OCI-LY1 (cell line): ENCODE measurements around the gene BRIP1.
"Not testable (repeated sequence)": the region's sequence is repeated elsewhere in the genome, so short reads cannot be mapped to it uniquely, and the experiment has no call there.

Experiments
- H2AFZ ChIP-seq: fragments of 200-600 bp; sonication (generic), shearing (Covaris generic); 2 replicates; pipeline ENCODE4 v1.6.0; 2014; ENCODE audit warnings: antibody characterized with exemption, mild to moderate bottlenecking, low read length
- H3F3A ChIP-seq: fragments of 200-600 bp; sonication (generic), shearing (Covaris generic); 2 replicates; pipeline ENCODE4 v1.6.0; 2014; ENCODE audit warnings: mild to moderate bottlenecking, antibody characterized with exemption, low read length, moderate library complexity; ENCODE audit not compliant: insufficient read depth
- H3K27ac ChIP-seq: fragments of 200-600 bp; sonication (generic); 2 replicates; pipeline ENCODE4 v1.5.1; 2014; ENCODE audit warnings: low read length, mixed run types, mild to moderate bottlenecking, low read depth; ENCODE audit not compliant: poor library complexity, severe bottlenecking
- H3K27me3 ChIP-seq: fragments of 200-600 bp; sonication (generic); 2 replicates; pipeline ENCODE4 v1.6.0; 2014; ENCODE audit warnings: antibody characterized with exemption, mild to moderate bottlenecking, low read length, moderate library complexity; ENCODE audit not compliant: insufficient read depth
- H3K36me3 ChIP-seq: fragments of 200-600 bp; sonication (generic); 2 replicates; pipeline ENCODE4 v1.6.1; 2014; ENCODE audit warnings: mild to moderate bottlenecking, antibody characterized with exemption, low read length, moderate library complexity, mixed read lengths; ENCODE audit not compliant: insufficient read depth
- H3K4me1 ChIP-seq: fragments of 200-600 bp; sonication (generic); 2 replicates; pipeline ENCODE4 v1.5.1; 2014; ENCODE audit warnings: mild to moderate bottlenecking, low read length, moderate library complexity; ENCODE audit not compliant: insufficient read depth, severe bottlenecking
- H3K4me2 ChIP-seq: fragments of 200-600 bp; sonication (generic), shearing (Covaris generic); 2 replicates; pipeline ENCODE4 v1.6.1; 2014; ENCODE audit warnings: low read length
- H3K4me3 ChIP-seq: fragments of 200-600 bp; sonication (generic); 2 replicates; pipeline ENCODE4 v1.5.1; 2014; ENCODE audit warnings: low read length, low read depth, mild to moderate bottlenecking, mixed read lengths; ENCODE audit not compliant: poor library complexity, severe bottlenecking
- H3K79me2 ChIP-seq: fragments of 200-600 bp; shearing (Covaris generic); 2 replicates; pipeline ENCODE4 v1.6.1; 2016; ENCODE audit warnings: mixed run types, low read length, mixed read lengths; ENCODE audit not compliant: insufficient read depth
- H3K9ac ChIP-seq: fragments of 200-600 bp; sonication (generic), shearing (Covaris generic); 2 replicates; pipeline ENCODE4 v1.6.1; 2014; ENCODE audit warnings: mild to moderate bottlenecking, low read length, mixed read lengths
- H3K9me2 ChIP-seq: fragments of 200-600 bp; sonication (generic), shearing (Covaris generic); 2 replicates; pipeline ENCODE4 v1.6.1; 2014; ENCODE audit warnings: low read depth, mild to moderate bottlenecking, low read length, mixed read lengths
- H3K9me3 ChIP-seq: fragments of 200-600 bp; shearing (Covaris generic); 2 replicates; pipeline ENCODE4 v1.6.1; 2014; ENCODE audit warnings: low read length, mixed read lengths
- H4K20me1 ChIP-seq: fragments of 200-600 bp; sonication (generic), shearing (Covaris generic); 2 replicates; pipeline ENCODE4 v1.6.0; 2016; ENCODE audit warnings: mild to moderate bottlenecking, low read length; ENCODE audit not compliant: insufficient read depth
- EZH2 ChIP-seq: fragments of 200-600 bp; sonication (generic), shearing (Covaris generic); IDR thresholded peaks from 2 replicates; pipeline ENCODE4 v1.8.0; 2017; ENCODE audit warnings: borderline replicate concordance, mixed run types, mild to moderate bottlenecking, antibody characterized with exemption, low read length, moderate library complexity, mixed read lengths
- TF ChIP-seq, protein P1 (sequence below): fragments of 200-600 bp; sonication (generic), shearing (Covaris generic); IDR thresholded peaks from 2 replicates; pipeline ENCODE4 v1.5.1; 2017; ENCODE audit warnings: mild to moderate bottlenecking, antibody characterized with exemption, low read length, moderate library complexity, mixed read lengths

Gene BRIP1

DNA sequence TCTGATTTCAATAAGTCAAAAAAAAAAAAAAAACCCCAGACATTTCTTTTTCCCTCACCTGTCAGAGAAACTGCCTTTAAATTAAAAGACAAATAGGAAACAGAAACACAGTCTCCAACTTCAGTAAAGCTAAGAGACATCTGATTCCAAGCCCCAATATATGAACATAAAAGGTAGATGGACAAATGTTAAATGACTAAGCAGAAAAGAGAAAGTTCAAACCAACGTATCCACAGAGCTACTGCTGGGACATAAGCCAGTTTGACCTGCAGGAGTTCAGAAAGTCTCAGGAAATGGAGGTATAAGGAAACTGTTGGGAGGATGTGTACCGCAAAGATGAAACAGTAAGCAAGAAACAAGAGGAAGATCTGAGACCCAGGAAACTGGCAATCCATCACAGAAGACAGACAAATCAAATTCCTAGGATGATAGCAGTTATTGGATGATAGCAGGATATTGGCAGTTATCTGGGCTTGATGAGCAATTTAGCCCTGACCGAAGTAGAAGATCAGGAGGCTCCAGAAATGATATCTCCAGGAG is 135.0 kb downstream of the BRIP1 start:
- no peak overlapping the region for H3K27ac ChIP-seq
- H3F3A ChIP-seq = no peaks in the 10 kb centered on the region; the same call in 1 of the 2 replicates
- no peak overlapping the region for H3K9ac ChIP-seq
- peaks cover 5% of the 10 kb centered on the region; the same call in 1 of the 2 replicates for H3K36me3 ChIP-seq
- H3K4me2 ChIP-seq = no peak overlapping the region
- no peak overlapping the region for H2AFZ ChIP-seq
- H3K9me3 ChIP-seq = no peaks in the 10 kb centered on the region
- no peak overlapping the region for H3K4me3 ChIP-seq
- no peak for TF ChIP-seq EZH2
- TF ChIP-seq, protein P1, sequence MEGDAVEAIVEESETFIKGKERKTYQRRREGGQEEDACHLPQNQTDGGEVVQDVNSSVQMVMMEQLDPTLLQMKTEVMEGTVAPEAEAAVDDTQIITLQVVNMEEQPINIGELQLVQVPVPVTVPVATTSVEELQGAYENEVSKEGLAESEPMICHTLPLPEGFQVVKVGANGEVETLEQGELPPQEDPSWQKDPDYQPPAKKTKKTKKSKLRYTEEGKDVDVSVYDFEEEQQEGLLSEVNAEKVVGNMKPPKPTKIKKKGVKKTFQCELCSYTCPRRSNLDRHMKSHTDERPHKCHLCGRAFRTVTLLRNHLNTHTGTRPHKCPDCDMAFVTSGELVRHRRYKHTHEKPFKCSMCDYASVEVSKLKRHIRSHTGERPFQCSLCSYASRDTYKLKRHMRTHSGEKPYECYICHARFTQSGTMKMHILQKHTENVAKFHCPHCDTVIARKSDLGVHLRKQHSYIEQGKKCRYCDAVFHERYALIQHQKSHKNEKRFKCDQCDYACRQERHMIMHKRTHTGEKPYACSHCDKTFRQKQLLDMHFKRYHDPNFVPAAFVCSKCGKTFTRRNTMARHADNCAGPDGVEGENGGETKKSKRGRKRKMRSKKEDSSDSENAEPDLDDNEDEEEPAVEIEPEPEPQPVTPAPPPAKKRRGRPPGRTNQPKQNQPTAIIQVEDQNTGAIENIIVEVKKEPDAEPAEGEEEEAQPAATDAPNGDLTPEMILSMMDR = no peak
- no peaks in the 10 kb centered on the region for H3K4me1 ChIP-seq
- H3K27me3 ChIP-seq = no peaks in the 10 kb centered on the region
- H3K9me2 ChIP-seq = no peaks in the 10 kb centered on the region
- H4K20me1 ChIP-seq = no peaks in the 10 kb centered on the region
- no peaks in the 10 kb centered on the region for H3K79me2 ChIP-seq

DNA sequence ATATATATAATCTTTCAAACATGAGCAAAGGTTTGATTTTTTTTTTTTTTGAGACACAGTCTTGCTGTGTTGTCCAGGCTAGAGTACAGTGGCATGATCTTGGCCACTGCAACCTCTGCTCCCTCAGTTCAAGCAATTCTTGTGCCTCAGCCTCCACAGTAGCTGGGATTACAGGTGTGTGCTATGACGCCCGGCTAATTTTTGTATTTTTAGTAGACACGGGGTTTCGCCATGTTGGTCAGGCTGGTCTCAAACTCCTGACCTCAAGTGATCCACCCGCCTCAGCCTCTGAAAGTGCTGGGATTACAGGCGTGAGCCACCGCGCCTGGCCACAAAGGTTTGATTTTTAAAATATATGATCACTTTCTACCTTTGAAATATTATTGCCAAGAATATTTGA is 135.5 kb downstream of the BRIP1 start:
- H3K27me3 ChIP-seq, H3K4me1 ChIP-seq, H3K4me2 ChIP-seq, H3K27ac ChIP-seq, H3K9ac ChIP-seq, H3K9me3 ChIP-seq, H3F3A ChIP-seq, H3K4me3 ChIP-seq, H4K20me1 ChIP-seq, H3K79me2 ChIP-seq, H3K9me2 ChIP-seq, H2AFZ ChIP-seq, H3K36me3 ChIP-seq: not testable (repeated sequence)

DNA sequence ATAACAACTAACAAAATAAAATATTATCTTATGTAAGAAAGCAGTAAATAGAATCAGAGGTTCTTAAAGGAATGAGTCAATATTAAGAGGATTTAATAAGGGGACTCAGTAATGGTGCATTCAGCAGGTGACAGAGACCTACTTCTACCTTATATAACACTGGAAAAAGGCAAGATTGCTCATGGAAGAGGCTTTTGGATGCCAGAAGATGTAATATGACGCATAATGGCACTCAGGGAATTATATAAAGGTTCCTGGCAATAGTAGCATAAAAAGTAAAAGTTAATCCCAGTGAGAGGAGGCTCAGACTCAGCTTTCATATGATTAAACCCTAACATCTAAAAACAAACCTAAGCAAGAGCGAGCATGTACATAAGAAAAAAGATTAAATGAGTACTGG is 136.4 kb downstream of the BRIP1 start:
- no peaks in the 10 kb centered on the region for H4K20me1 ChIP-seq
- no peak for TF ChIP-seq EZH2
- TF ChIP-seq, protein P1 = no peak
- H3K9ac ChIP-seq = no peak overlapping the region
- no peak overlapping the region for H2AFZ ChIP-seq
- no peaks in the 10 kb centered on the region for H3K27me3 ChIP-seq
- no peaks in the 10 kb centered on the region for H3K9me3 ChIP-seq
- no peak overlapping the region for H3K27ac ChIP-seq
- no peaks in the 10 kb centered on the region; the same call in 1 of the 2 replicates for H3K9me2 ChIP-seq
- no peaks in the 10 kb centered on the region; the same call in 1 of the 2 replicates for H3F3A ChIP-seq
- no peak overlapping the region for H3K4me2 ChIP-seq
- no peak overlapping the region for H3K4me3 ChIP-seq
- H3K36me3 ChIP-seq = peaks cover 5% of the 10 kb centered on the region; the same call in 1 of the 2 replicates
- H3K4me1 ChIP-seq = no peaks in the 10 kb centered on the region
- H3K79me2 ChIP-seq = no peaks in the 10 kb centered on the region

DNA sequence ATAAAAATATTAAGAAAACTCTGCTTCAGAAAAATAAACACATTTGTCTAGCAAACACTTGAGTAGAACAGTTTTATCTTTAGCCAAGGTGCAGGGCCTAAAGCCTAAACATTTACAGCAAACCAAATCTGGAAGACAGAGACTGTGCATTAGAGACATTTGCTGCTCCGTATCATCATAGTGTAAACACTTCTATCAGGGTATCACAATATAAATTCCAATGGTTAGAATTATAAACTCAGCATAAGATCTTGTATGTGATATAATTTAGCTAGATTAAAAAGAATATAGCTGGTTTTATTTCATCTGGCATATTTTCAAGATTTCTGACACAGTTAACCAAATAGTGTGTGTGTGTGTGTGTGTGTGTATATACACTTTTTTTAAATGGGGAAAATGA is 138.6 kb downstream of the BRIP1 start:
- TF ChIP-seq EZH2 = no peak
- TF ChIP-seq, protein P1 = no peak
- no peaks in the 10 kb centered on the region for H3F3A ChIP-seq
- no peaks in the 10 kb centered on the region for H3K79me2 ChIP-seq
- H4K20me1 ChIP-seq = no peaks in the 10 kb centered on the region
- no peaks in the 10 kb centered on the region for H3K4me1 ChIP-seq
- no peak overlapping the region for H3K27ac ChIP-seq
- no peak overlapping the region for H3K4me2 ChIP-seq
- no peak overlapping the region for H3K9ac ChIP-seq
- peaks cover 5% of the 10 kb centered on the region; the same call in 1 of the 2 replicates for H3K36me3 ChIP-seq
- H3K4me3 ChIP-seq = no peak overlapping the region
- H3K9me3 ChIP-seq = no peaks in the 10 kb centered on the region
- no peak overlapping the region for H2AFZ ChIP-seq
- no peaks in the 10 kb centered on the region; the same call in 1 of the 2 replicates for H3K9me2 ChIP-seq
- H3K27me3 ChIP-seq = no peaks in the 10 kb centered on the region
